Measurements from ENCODE around the gene SP2.

SP2 gene

DNA sequence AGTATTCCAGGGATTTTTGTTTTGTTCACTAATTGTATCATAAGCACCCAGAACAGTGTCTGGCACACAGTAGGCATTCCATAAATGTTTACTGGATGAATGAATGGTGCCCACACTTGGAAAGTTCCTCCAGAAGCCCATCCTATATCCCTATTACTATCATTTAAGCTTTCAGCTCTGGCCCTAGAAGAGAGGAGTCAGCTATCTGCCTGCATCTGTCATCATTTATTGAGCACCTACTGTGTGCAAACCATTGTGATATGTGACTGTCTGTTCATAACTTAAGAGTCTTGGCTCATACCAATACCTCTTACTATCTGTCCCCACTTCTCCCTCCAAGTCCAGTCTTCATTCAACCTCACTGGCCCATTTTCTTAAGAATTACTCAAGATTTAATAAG, 25.0 kb upstream of the SP2 start:
- DNase-seq, result no peak

DNA sequence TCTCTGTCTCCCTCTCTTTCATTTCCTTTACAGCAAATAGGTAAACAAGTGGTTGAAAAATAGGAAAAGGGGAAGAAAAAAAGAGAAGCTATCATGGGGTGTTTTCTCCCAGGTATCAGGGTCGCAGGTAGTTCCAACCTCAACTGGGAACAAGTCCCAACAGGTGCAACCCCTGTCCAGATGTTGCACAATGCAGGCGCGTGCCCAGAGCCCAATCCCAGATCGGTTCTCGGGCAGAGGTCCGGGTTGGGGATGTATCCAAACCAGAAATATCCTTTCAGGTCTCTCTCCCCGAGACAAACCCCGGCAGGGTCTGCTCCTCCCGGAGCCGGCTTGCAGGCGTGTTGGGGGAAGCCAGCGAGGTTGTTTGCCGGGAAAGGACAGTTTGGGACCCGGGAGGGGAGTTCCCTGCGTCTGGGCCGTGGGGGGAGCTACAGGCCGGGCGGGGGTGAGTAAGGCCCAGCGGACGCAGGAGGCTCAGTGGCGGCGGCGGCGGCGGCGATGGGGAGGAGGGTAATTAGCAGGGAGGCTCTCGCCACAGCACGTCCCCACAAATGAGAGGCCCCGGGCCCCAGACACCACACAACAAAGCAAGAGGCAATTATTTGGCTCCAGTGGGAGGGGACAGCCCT, 23.9 kb upstream of the SP2 start:
- DNase-seq, result no peak

DNA sequence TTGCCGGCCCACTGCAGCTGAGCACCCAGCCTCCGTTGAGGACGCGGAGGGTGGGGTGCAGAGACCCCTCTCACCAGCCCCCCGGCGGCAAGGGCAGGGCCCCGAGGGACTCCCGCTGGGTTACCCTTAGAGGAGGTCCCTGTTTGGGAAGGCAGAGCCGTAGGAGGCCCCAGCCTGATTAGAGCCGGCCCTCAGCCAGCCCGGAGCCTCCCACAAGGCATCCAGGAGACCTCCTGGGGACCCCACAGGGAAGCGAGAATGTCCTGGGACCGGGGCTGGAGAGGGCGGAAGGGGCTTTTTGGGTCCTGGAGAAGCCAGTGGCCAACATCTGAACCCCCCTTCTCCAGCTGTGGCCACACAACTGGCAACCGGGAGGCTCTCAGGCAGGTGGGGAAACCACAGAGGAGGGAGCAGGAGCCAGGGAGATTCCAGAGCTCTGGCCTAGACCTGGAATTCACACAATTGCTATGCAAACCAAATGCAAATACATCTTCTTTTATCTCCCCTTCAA, 23.3 kb upstream of the SP2 start:
- no peak for DNase-seq

GRCh38 chr17:47873200-47874090, 22.6 kb upstream of the SP2 start:
- DNase-seq, result no peak

DNA sequence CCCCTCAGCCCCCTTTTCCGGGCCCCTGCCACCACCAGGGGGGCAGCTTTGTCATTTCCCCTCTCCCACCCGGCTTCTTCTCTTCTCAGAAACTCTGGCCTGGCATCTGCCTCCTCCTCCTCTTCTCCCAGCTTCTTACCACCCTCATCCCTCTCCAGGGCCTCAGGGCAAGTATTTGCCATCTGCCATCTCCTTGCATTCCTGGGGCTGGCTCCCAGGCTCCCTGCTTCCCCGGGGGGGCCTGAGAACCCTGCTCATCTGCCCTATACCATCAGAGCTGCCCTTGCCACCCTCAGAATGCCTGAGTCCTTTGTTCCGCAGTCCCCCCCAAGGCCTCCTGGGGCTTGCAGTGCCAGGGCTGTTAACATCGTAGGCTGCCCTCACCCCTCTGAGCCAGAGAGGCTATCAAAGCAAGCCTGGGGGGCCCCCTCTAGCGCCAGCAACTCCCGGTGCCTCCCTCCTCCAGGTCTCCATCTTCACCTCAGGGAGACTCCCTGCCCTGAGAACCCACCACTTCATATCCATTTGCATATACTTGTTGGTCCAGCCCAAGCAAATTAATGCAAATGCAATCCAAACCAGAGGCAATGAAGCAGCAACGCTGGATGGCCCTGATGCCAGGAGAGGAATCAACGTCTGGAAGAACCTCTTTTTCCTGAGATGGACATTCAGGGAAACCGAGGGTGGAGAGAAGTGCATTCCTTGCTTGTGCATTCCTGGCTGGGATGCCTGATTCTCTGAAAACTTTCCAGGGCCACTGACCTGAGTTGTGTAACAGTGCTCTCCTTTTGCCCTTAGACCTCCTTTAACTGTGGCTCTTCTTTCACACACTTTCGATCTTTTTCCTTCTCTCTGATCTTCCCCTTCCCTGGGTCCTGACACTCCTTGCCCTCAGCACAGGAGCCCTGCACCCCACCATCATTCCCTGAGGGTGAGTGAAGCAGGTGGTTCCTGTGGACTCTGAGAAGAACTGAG, 20.7 kb upstream of the SP2 start:
- no peak for DNase-seq

GRCh38 chr17:47877368-47878034, 18.5 kb upstream of the SP2 start:
- peak; percentile 55 for DNase-seq

DNA sequence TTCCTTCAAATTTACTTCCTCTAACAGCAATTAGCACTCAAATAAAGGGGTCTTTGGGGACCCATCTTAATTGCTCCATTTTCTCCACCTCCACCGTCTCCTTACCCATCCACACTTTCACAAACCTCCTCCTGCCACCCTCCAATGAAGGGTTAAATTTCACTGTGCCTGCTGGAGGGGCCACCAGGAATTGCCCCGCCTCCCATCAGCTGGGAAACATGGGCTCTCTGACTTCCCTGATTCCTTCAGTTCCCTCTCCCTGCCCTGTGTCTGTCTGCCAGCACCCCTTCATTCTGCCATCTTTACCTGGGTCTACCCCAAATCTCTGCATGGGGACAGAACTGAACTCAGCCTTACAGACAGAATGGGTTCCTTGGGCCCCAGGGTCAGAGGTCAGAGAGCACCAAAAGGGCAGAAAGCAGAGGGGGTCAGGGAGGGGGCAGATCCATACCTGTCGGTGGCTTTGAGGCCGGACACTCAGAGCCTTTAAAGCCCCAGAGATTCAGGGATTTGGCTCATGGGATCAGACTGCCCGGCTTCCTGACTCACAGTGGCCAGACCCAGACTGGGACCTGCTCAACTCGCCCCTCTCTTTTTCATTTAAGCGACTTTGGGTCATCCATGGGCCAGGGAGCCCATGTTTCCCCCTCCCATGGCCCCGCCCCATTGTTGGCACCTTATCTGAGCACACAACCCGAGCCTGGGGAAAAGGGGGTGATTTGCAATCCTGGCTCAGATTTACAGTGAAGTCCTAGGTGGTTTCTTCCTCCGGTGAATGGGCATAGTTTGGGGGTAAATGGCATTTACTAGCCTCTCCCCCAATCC, 17.6 kb upstream of the SP2 start:
- peak; percentile 12 for DNase-seq

DNA sequence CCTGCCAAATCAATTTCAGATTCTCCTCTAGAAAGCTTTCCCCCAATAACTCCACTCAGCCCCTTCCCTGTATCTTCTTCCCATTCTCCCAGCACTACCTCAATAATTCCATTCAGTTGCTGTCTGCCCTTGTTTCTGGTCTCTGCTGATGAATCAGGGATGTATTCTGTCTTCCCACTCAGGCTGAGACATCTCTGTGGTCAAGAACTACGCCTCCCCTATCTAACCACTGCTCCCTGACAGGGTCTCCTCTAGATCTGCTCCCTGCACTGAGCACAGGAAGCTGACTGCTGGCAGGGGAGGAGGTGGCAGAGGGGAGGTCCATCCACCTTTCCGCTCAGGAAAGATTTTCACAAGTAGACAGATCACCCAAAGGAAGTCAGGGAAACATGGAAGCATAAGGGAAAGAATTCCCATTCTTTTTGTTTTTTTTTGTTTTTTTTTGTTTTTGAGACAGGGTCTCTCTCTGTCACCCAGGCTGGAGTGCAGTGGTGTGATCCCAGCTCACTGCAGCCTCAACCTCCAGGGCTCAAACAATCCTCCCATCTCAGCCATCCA, 16.9 kb upstream of the SP2 start:
- peak; percentile 75 for DNase-seq

DNA sequence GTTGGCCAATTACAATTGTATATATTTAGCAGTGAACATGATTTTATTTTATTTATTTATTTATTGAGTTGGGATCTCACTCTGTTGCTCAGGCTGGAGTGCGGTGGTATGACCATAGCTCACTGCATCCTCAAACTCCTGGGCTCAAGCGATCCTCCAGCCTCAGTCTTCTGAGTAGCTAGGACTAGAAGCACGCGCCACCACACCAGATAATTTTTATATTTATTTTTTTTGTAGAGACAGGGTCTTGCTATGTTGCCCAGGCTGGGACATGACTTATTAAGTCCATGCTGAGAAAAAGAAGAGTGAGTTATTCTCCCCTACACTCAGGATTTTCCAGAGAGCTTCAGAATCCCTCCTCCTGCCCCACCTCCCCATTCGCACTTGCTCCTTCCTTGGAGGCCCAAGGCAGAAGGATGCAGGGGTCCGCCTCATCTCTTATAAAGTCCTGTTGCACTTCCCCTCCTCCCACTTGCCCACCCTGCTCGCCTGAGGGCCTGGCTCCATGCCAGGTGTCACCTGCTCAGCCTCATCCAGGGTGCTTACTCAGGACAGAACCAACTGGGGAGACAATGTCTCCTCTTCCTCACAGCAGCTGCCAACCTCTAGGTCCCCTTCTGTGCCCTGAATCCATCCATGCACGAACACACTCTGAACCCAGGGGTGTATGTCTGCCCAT, 16.1 kb upstream of the SP2 start:
- DNase-seq, result no peak

GRCh38 chr17:47882247-47882646, 13.8 kb upstream of the SP2 start:
- peak; percentile 21 for DNase-seq

- DNase-seq, result no peak
These were observed 13.1 kb upstream of the SP2 start for GRCh38 chr17:47882695-47883588.

GRCh38 chr17:47883589-47884426, 12.2 kb upstream of the SP2 start:
- DNase-seq, result peak; percentile 37

- DNase-seq, result no peak
These were observed 11.7 kb upstream of the SP2 start for GRCh38 chr17:47884427-47884740.

DNA sequence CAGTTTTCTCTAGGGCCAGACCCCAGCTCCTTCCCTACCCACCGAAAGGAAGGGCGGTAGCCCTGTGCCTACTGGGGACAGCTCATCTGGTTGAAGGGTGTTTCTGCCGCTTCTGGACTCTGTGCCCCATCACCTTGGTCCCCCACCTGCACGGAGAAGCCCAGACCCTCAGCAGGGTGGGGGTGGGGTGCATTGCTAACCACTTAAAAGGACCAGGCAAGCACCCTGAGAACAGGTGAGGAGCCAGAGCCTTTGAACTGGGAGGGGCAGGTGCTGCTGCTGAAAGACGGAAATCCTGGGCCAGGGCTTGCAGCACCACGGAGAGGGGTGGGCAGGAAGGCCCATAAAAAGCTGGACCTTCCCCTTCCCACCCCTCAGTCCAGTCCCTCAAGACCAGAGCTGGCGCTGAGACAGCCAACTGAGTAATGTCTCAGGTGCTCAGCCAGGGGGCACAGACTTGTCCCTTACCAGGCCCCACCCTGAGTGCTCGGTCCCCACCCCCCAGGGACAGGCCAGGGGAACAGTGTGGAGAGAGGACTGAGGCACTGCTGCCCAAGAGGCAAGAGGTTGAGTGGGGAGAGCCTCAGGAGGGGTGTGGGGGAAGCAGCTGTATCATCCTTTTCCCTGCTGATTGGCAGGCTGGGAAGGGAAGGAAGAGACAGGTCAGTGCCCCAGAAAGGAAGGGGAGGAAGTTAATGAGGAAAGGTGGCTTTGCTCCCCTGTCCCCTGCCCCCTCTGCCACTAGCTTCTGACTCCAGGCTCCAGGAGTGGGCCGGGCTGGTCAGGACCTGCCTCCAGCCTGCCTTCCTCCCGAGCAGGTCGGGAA, 10.9 kb upstream of the SP2 start:
- no peak for DNase-seq

DNA sequence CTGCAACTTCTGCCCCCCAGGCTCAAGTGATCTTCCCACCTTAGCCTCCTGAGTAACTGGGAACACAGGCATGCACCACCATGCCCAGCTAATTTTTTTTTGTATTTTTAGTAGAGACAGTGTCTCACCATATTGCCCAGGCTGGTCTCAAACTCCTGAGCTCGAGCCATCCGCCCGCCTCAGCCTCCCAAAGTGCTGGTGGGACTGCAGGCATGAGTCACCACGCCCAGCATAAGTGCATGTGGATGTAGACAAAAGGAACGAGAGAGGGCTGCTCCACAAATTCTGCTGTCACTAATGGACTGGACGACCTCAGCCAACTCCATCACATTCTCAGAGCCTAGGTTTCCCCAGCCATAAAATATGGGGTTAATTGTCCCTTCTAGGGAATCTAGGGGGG, 7.7 kb upstream of the SP2 start:
- DNase-seq, result no peak

DNA sequence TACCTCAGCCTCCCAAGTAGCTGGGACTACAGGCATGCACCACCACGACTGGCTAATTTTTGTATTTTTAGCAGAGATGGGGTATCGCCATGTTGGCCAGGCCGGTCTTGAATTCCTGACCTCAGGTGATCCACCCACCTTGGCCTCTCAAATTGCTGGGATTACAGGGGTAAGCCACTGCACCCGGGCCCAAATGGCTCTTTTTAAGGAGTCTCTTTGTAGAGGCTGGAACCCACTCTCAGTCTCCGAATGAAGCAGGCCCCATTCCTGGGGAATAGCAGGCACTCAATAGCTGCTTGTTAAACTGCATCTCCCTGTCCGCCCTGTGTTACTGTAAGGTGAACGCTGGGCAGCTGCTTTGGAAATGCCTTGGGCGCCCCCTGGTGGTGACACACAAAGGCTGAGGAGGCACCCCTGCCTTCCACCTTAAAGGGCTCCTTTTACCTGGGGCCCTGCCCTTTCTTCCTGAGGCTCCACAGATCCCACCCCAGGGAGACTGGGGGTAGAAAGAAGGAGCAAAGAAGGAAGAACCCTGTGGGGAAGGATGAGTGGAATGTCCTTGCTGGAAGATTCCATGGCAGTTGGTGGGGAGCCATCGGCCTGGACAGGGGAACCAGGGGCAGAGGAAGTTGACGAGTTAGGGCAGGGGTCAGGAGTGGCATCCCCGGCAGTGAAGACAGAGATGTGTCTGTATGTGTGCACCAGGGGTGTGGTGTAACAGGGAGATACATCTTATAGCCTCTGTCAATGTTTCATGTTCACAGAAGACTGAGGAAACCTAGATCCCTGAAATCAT, 6.1 kb upstream of the SP2 start:
- peak; percentile 74 for DNase-seq

All from fibroblast of skin of abdomen (primary cell).